Activated CD8-positive, alpha-beta memory T cell treated with anti-CD3 and anti-CD28 coated beads, Interleukin-2, amount 10 ng/mL, durations not matched to agents 7 days and 5 days (primary cell): Measurements from ENCODE around the gene PIWIL4. TPM values are rescaled to one million over a fixed set of nuclear protein-coding genes. Genes with fewer than 3 reads are reported as not detected.
"Not testable (repeated sequence)": the region's sequence is repeated elsewhere in the genome, so short reads cannot be mapped to it uniquely, and the experiment has no call there.

Experiments
- ATAC-seq: fragments of 150-1000 bp; cut with Tn5 transposase; one replicate; pipeline ENCODE4 v1.10.0; 2021; ENCODE audit warnings: moderate library complexity
- CTCF ChIA-PET: fragments of 350-600 bp; sonication (Branson Sonifier 250); formaldehyde crosslinking; loops from one replicate; lab custom pipeline; 2021; ENCODE audit warnings: antibody characterized with exemption; lab: Charles Lee
- DNase-seq: peaks from one replicate; pipeline ENCODE4 v3.0.0-alpha.2; 2020
- H3K27ac Mint-ChIP-seq: one replicate; pipeline ENCODE4 v1.8.0; 2021; ENCODE audit warnings: mild to moderate bottlenecking, mixed read lengths
- H3K27me3 Mint-ChIP-seq: one replicate; pipeline ENCODE4 v1.8.0; 2021; ENCODE audit warnings: mixed read lengths
- H3K36me3 Mint-ChIP-seq: one replicate; pipeline ENCODE4 v1.8.0; 2021; ENCODE audit warnings: mild to moderate bottlenecking, mixed read lengths
- H3K4me1 Mint-ChIP-seq: one replicate; pipeline ENCODE4 v1.8.0; 2021; ENCODE audit warnings: mixed read lengths
- H3K4me3 Mint-ChIP-seq: one replicate; pipeline ENCODE4 v1.8.0; 2021; ENCODE audit warnings: mild to moderate bottlenecking, moderate library complexity, mixed read lengths
- H3K9me3 Mint-ChIP-seq: one replicate; pipeline ENCODE4 v1.8.0; 2022; ENCODE audit warnings: low read depth, mixed read lengths
- total RNA-seq, 2 experiments: library from RNA; stranded (reverse); gene quantifications; one replicate each; pipeline ENCODE4 v1.2.3, GENCODE V29; 2021

The PIWIL4 gene
- total RNA-seq, 2 experiments from 2014 or later, result 0.75 to 0.79 TPM

- Mint-ChIP-seq H3K27me3 (no peaks in the 10 kb centered on the region), H3K9me3 (no peaks in the 10 kb centered on the region), H3K36me3 (no peaks in the 10 kb centered on the region), H3K4me1 (no peaks in the 10 kb centered on the region), H3K27ac (no peak overlapping the region), H3K4me3 (no peak overlapping the region)
- ATAC-seq (no peak), DNase-seq (no peak)
- CTCF ChIA-PET, result no interaction called here
Measured at GRCh38 chr11:94639901-94640721, 72.9 kb downstream of the PIWIL4 start.

- Mint-ChIP-seq H3K4me3 (no peak overlapping the region), H3K9me3 (no peaks in the 10 kb centered on the region), H3K27me3 (peaks cover 3% of the 10 kb centered on the region), H3K4me1 (no peaks in the 10 kb centered on the region), H3K36me3 (no peaks in the 10 kb centered on the region), H3K27ac (no peak overlapping the region)
- no peak for DNase-seq
- CTCF ChIA-PET, result no interaction called here
- ATAC-seq, result no peak
Measured at GRCh38 chr11:94641167-94641761, 74.1 kb downstream of the PIWIL4 start.

- DNase-seq, ATAC-seq, H3K4me3 Mint-ChIP-seq, H3K27ac Mint-ChIP-seq, H3K36me3 Mint-ChIP-seq, H3K27me3 Mint-ChIP-seq, H3K9me3 Mint-ChIP-seq, CTCF ChIA-PET, H3K4me1 Mint-ChIP-seq: not testable (repeated sequence)
Measured at GRCh38 chr11:94643186-94643585, 76.0 kb downstream of the PIWIL4 start.

GRCh38 chr11:94647926-94648325 is 80.8 kb downstream of the PIWIL4 start:
- H3K36me3 Mint-ChIP-seq, result no peaks in the 10 kb centered on the region
- peaks cover 6% of the 10 kb centered on the region for H3K27me3 Mint-ChIP-seq
- no peak for DNase-seq
- no peaks in the 10 kb centered on the region for H3K4me1 Mint-ChIP-seq
- H3K9me3 Mint-ChIP-seq, result no peaks in the 10 kb centered on the region
- H3K4me3 Mint-ChIP-seq, result no peak overlapping the region
- CTCF ChIA-PET, result no interaction called here
- H3K27ac Mint-ChIP-seq, result no peak overlapping the region
- ATAC-seq, result no peak

- Mint-ChIP-seq H3K4me3 (no peak overlapping the region), H3K9me3 (no peaks in the 10 kb centered on the region), H3K4me1 (no peaks in the 10 kb centered on the region), H3K36me3 (no peaks in the 10 kb centered on the region), H3K27me3 (peaks cover 6% of the 10 kb centered on the region), H3K27ac (no peak overlapping the region)
- no peak for ATAC-seq
- DNase-seq, result no peak
- CTCF ChIA-PET, result no interaction called here
Measured at GRCh38 chr11:94648789-94649188, 81.6 kb downstream of the PIWIL4 start.

GRCh38 chr11:94649254-94649653 is 82.1 kb downstream of the PIWIL4 start:
- Mint-ChIP-seq H3K27me3 (peaks cover 6% of the 10 kb centered on the region), H3K4me3 (no peak overlapping the region), H3K36me3 (no peaks in the 10 kb centered on the region), H3K4me1 (no peaks in the 10 kb centered on the region), H3K9me3 (no peaks in the 10 kb centered on the region), H3K27ac (no peak overlapping the region)
- CTCF ChIA-PET, result no interaction called here
- ATAC-seq (no peak), DNase-seq (no peak)

GRCh38 chr11:94649964-94650623 is 82.9 kb downstream of the PIWIL4 start:
- Mint-ChIP-seq H3K4me1 (no peaks in the 10 kb centered on the region), H3K36me3 (no peaks in the 10 kb centered on the region), H3K27ac (no peak overlapping the region), H3K27me3 (peaks cover 6% of the 10 kb centered on the region), H3K4me3 (no peak overlapping the region), H3K9me3 (no peaks in the 10 kb centered on the region)
- DNase-seq, result no peak
- CTCF ChIA-PET, result no interaction called here
- no peak for ATAC-seq

- Mint-ChIP-seq H3K27me3 (peaks cover 5% of the 10 kb centered on the region), H3K27ac (no peak overlapping the region), H3K4me1 (no peaks in the 10 kb centered on the region), H3K4me3 (no peak overlapping the region), H3K9me3 (no peaks in the 10 kb centered on the region), H3K36me3 (no peaks in the 10 kb centered on the region)
- ATAC-seq (no peak), DNase-seq (no peak)
- CTCF ChIA-PET, result no interaction called here
Measured at GRCh38 chr11:94650756-94651155, 83.6 kb downstream of the PIWIL4 start.

GRCh38 chr11:94652735-94653284 is 85.6 kb downstream of the PIWIL4 start:
- H3K4me1 Mint-ChIP-seq, result no peaks in the 10 kb centered on the region
- H3K36me3 Mint-ChIP-seq, result no peaks in the 10 kb centered on the region
- no peak overlapping the region for H3K27ac Mint-ChIP-seq
- no peak overlapping the region for H3K4me3 Mint-ChIP-seq
- DNase-seq (no peak), ATAC-seq (no peak)
- CTCF ChIA-PET, result no interaction called here
- no peaks in the 10 kb centered on the region for H3K9me3 Mint-ChIP-seq
- peaks cover 8% of the 10 kb centered on the region for H3K27me3 Mint-ChIP-seq

GRCh38 chr11:94653561-94653960 is 86.4 kb downstream of the PIWIL4 start:
- DNase-seq (no peak), ATAC-seq (no peak)
- Mint-ChIP-seq H3K36me3 (no peaks in the 10 kb centered on the region), H3K27me3 (peaks cover 8% of the 10 kb centered on the region), H3K4me1 (no peaks in the 10 kb centered on the region), H3K9me3 (no peaks in the 10 kb centered on the region), H3K27ac (no peak overlapping the region), H3K4me3 (no peak overlapping the region)
- CTCF ChIA-PET, result no interaction called here

- no peak overlapping the region for H3K4me3 Mint-ChIP-seq
- CTCF ChIA-PET, result no interaction called here
- no peak for ATAC-seq
- no peaks in the 10 kb centered on the region for H3K9me3 Mint-ChIP-seq
- H3K27me3 Mint-ChIP-seq, result peaks cover 8% of the 10 kb centered on the region
- no peaks in the 10 kb centered on the region for H3K36me3 Mint-ChIP-seq
- H3K27ac Mint-ChIP-seq, result no peak overlapping the region
- no peak for DNase-seq
- no peaks in the 10 kb centered on the region for H3K4me1 Mint-ChIP-seq
Measured at GRCh38 chr11:94654201-94654600, 87.0 kb downstream of the PIWIL4 start.

- ATAC-seq (no peak), DNase-seq (no peak)
- H3K27me3 Mint-ChIP-seq, result peaks cover 15% of the 10 kb centered on the region
- H3K36me3 Mint-ChIP-seq, result no peaks in the 10 kb centered on the region
- no peak overlapping the region for H3K27ac Mint-ChIP-seq
- H3K4me1 Mint-ChIP-seq, result no peaks in the 10 kb centered on the region
- CTCF ChIA-PET, result interaction anchor here (0.5 kb wide), 1 partner anchor 213 kb away, joined by 4 read pairs; no protein-coding TSS in a partner anchor
- no peaks in the 10 kb centered on the region for H3K9me3 Mint-ChIP-seq
- H3K4me3 Mint-ChIP-seq, result no peak overlapping the region
Measured at GRCh38 chr11:94655291-94655690, 88.1 kb downstream of the PIWIL4 start.

- Mint-ChIP-seq H3K4me3 (no peak overlapping the region), H3K27me3 (peaks cover 19% of the 10 kb centered on the region), H3K4me1 (no peaks in the 10 kb centered on the region), H3K9me3 (no peaks in the 10 kb centered on the region), H3K36me3 (no peaks in the 10 kb centered on the region), H3K27ac (no peak overlapping the region)
- no peak for DNase-seq
- CTCF ChIA-PET, result no interaction called here
- no peak for ATAC-seq
Measured at GRCh38 chr11:94655956-94656355, 88.8 kb downstream of the PIWIL4 start.
